Body of pancreas (tissue), 4 donors: ENCODE measurements around the gene GCNA. TPM values are rescaled to one million over a fixed set of nuclear protein-coding genes. Genes with fewer than 3 reads are reported as not detected.
A peak's percentile ranks its signal among the peaks of the same experiment; 100 is the strongest.

Experiments used
- ATAC-seq: fragments of 150-250 bp; one replicate; pipeline ENCODE4 v1.9.1; 2016
- DNase-seq, 4 donors: peaks; one replicate each; pipeline ENCODE4 v3.0.0-alpha.2; 2019
- H3K27ac ChIP-seq, 4 donors: fragments of 200-600 bp; sonication (generic); 1 replicate in 3 of 4; 2 replicates in 1 of 4; pipeline versions ENCODE4 v1.5.1 to v1.6.1; 2016 to 2019; ENCODE audit warnings: mild to moderate bottlenecking in 1 of 4, mixed read lengths in 1 of 4, moderate library complexity in 1 of 4
- H3K27me3 ChIP-seq, 2 donors: fragments of 200-600 bp; sonication (generic); one replicate each; pipeline ENCODE4 v1.6.0; 2016; ENCODE audit warnings: mild to moderate bottlenecking in 1 of 2
- H3K36me3 ChIP-seq, 2 donors: fragments of 200-600 bp; sonication (generic); replicated peaks in 1 of 2; 2 replicates each; pipeline ENCODE4 v1.5.1; 2016; ENCODE audit warnings: low read depth in 2 of 2; ENCODE audit not compliant: insufficient read depth in 1 of 2
- H3K4me1 ChIP-seq: fragments of 200-600 bp; sonication (generic); one replicate; pipeline ENCODE4 v1.6.0; 2016
- H3K4me3 ChIP-seq, 2 donors: fragments of 200-600 bp; sonication (generic); 1 replicate in 1 of 2; 2 replicates in 1 of 2; pipeline ENCODE4 v1.5.1; 2016 to 2019
- H3K9me3 ChIP-seq, 3 donors: fragments of 200-600 bp; sonication (generic); 1 replicate in 2 of 3; 2 replicates in 1 of 3; pipeline ENCODE4 v1.5.1; 2016
- POLR2A ChIP-seq, 3 donors: fragments of 450-650 bp; IDR thresholded peaks; one replicate each; pipeline ENCODE4 v1.6.1; 2016; ENCODE audit warnings: antibody characterized with exemption in 3 of 3, mild to moderate bottlenecking in 2 of 3
- WGBS, 2 donors: methylation state at CpG; one replicate each; pipeline ENCODE4 v1.1.5; 2017; 5-methylcytosine and 5-hydroxymethylcytosine counted together
- intact Hi-C: fragments of 100-400 bp; cut with DNase I; formaldehyde crosslinking; loops from one replicate; pipeline ENCODE4 v1.15.1; 2023
- total RNA-seq, 2 donors: library from RNA; depleted of rRNA; stranded (reverse); fragments of >200 nt; gene quantifications; one replicate each; pipeline ENCODE4 v1.1.0, GENCODE V29; 2016
- TF ChIP-seq, protein P1 (sequence below), 7 experiments: fragments of 450-650 bp in 4 of 7; fragments of 200-600 bp in 3 of 7; sonication (generic) in 3 of 7; IDR thresholded peaks; one replicate each; pipeline ENCODE4 v1.5.1; 2016 to 2019; ENCODE audit warnings: antibody characterized with exemption in 7 of 7

The GCNA gene
- total RNA-seq, 2 donors from 2014 or later: 3.6 to 6.9 TPM

DNA sequence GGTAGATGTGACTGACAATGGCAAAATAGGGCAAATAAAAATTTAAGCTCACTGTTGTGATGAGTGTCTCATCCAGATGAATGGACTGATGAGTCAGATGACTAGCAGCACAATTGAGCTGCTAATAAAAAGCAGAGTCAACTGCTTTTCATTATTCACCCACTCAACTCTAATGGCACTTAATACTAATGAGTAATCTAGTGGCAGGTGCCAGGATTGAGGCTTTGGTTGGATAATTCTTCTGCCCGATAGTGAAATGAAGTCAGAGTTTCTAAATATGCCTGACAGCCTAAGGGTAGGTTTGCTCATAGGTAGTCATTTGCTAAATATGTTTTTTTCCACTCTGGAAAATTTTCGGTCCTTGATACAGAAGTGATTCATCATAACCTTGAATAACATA lies 34.9 kb upstream of the GCNA start:
- intact Hi-C loops: no loop called here
- Histone ChIP-seq H3K4me3 (no peak overlapping the region), H3K27me3 (no peaks in the 10 kb centered on the region), H3K27ac (peak overlapping the region in 3 of 4 donors; percentile 25 to 62 (median 43)), H3K4me1 (peaks cover 41% of the 10 kb centered on the region), H3K36me3 (peaks cover 0 to 3% of the 10 kb centered on the region in 2 donors), H3K9me3 (no peaks in the 10 kb centered on the region)
- TF ChIP-seq POLR2A (IDR thresholded peaks at IDR 0.05): no peak
- ATAC-seq: peak; percentile 73
- WGBS, 2 donors: 0 to 29% methylated on average over 1 to 2 of the region's 2 CpGs
- DNase-seq: peak in 1 of 4 donors; percentile 21

DNA sequence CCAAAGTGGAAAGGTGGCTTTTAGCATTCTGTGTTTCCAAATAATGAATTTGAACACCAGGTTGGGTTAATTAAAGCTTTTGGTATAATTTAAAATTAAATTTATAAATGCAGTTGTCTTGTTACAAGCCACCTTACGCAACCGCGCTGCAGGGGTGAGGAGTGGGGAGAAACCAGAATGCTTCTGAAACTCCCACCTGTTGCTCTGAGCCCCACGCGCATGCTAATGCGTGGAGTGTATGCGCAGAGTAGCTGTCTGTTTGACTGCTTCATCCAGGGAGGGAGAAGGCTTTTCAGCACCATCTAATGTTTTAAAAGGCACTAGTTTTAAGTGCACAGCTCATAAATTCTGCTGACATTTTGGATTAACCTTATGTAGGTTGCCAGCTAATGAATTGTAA lies 32.9 kb upstream of the GCNA start:
- Histone ChIP-seq H3K27ac (no peak overlapping the region), H3K4me3 (no peak overlapping the region), H3K27me3 (no peaks in the 10 kb centered on the region), H3K4me1 (peaks cover 29% of the 10 kb centered on the region), H3K36me3 (peaks cover 0 to 3% of the 10 kb centered on the region in 2 donors), H3K9me3 (no peaks in the 10 kb centered on the region)
- TF ChIP-seq POLR2A (IDR thresholded peaks at IDR 0.05): no peak
- TF ChIP-seq, protein P1, sequence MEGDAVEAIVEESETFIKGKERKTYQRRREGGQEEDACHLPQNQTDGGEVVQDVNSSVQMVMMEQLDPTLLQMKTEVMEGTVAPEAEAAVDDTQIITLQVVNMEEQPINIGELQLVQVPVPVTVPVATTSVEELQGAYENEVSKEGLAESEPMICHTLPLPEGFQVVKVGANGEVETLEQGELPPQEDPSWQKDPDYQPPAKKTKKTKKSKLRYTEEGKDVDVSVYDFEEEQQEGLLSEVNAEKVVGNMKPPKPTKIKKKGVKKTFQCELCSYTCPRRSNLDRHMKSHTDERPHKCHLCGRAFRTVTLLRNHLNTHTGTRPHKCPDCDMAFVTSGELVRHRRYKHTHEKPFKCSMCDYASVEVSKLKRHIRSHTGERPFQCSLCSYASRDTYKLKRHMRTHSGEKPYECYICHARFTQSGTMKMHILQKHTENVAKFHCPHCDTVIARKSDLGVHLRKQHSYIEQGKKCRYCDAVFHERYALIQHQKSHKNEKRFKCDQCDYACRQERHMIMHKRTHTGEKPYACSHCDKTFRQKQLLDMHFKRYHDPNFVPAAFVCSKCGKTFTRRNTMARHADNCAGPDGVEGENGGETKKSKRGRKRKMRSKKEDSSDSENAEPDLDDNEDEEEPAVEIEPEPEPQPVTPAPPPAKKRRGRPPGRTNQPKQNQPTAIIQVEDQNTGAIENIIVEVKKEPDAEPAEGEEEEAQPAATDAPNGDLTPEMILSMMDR (IDR thresholded peaks at IDR 0.05): no peak
- 89 to 92% methylated on average over 3 to 7 of the region's 7 CpGs for WGBS, 2 donors
- ATAC-seq (no peak), DNase-seq (no peak)
- intact Hi-C loops: no loop called here

DNA sequence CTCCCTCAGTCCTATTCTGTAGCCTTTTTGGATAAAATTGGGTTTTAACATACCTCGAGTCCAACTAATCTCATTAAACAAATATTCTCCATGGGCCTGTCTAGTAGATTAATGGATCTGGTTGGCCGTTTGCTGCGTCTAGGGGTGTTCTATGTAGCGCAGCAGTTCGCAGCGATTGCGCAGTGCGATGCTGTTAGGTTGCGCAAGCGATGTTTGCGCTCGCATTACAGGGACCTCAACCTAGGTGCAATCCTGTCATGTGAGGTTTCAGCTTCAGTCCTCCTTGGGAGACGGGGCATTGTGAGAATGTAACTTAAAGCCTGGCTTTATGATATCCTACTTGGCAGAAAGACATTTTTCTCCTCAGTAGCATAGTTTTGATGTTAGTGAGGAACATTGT lies 31.4 kb upstream of the GCNA start:
- no peak for ATAC-seq
- DNase-seq: no peak
- no peak for TF ChIP-seq POLR2A (IDR thresholded peaks at IDR 0.05)
- TF ChIP-seq, protein P1 (IDR thresholded peaks at IDR 0.05): no peak
- intact Hi-C loops: no loop called here
- 76 to 88% methylated on average over 9 to 13 of the region's 13 CpGs for WGBS, 2 donors
- Histone ChIP-seq H3K4me1 (peaks cover 14% of the 10 kb centered on the region), H3K36me3 (peaks cover 0 to 3% of the 10 kb centered on the region in 2 donors), H3K4me3 (no peak overlapping the region), H3K27me3 (no peaks in the 10 kb centered on the region), H3K27ac (no peak overlapping the region), H3K9me3 (no peaks in the 10 kb centered on the region)

- DNase-seq (no peak), ATAC-seq (no peak)
- Histone ChIP-seq H3K9me3 (no peaks in the 10 kb centered on the region), H3K4me1 (peaks cover 12% of the 10 kb centered on the region), H3K27ac (no peak overlapping the region), H3K27me3 (no peaks in the 10 kb centered on the region), H3K36me3 (peaks cover 0 to 3% of the 10 kb centered on the region in 2 donors), H3K4me3 (no peak overlapping the region)
- TF ChIP-seq, protein P1 (IDR thresholded peaks at IDR 0.05): no peak
- TF ChIP-seq POLR2A (IDR thresholded peaks at IDR 0.05): no peak
- WGBS, 2 donors: 91 to 97% methylated on average over 5 to 7 of the region's 7 CpGs
- intact Hi-C loops: no loop called here
These were observed 30.9 kb upstream of the GCNA start for GRCh38 chrX:71547339-71547738.

DNA sequence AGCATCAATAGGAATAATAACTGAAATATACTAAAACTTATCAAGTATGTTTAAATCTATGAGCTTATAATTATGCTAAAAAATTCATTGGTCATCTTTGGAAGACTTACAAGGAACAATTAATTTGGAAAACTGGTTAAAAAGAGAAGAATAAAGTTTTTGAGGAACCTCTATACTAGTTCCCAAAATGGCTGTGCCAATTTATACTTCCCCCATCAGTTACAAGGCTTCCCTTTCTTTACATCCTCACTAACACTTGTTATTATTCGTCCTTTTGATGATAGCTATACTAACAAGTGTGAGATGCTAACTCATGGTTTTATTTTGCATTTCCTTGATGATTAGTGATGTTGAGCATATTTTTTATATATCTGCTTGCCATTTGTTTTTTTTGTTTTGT lies 28.3 kb upstream of the GCNA start:
- 54 to 89% methylated on average over 1 of the region's 1 CpG for WGBS, 2 donors
- Histone ChIP-seq H3K4me1 (no peaks in the 10 kb centered on the region), H3K27me3 (no peaks in the 10 kb centered on the region), H3K4me3 (no peak overlapping the region), H3K9me3 (no peaks in the 10 kb centered on the region), H3K27ac (no peak overlapping the region), H3K36me3 (peaks cover 0 to 3% of the 10 kb centered on the region in 2 donors)
- no peak for DNase-seq
- TF ChIP-seq, protein P1 (IDR thresholded peaks at IDR 0.05): no peak
- no peak for TF ChIP-seq POLR2A (IDR thresholded peaks at IDR 0.05)
- intact Hi-C loops: no loop called here
- ATAC-seq: no peak
